GM18520 (cell line): ENCODE results near the gene DMWD.
"Not testable (repeated sequence)": the region's sequence is repeated elsewhere in the genome, so short reads cannot be mapped to it uniquely, and the experiment has no call there.

Experiments
- ATAC-seq: cut with Tn5 transposase; IDR thresholded peaks from one replicate; pipeline ENCODE4 v1.9.1; 2021; ENCODE audit not compliant: unreplicated experiment

The DMWD gene

DNA sequence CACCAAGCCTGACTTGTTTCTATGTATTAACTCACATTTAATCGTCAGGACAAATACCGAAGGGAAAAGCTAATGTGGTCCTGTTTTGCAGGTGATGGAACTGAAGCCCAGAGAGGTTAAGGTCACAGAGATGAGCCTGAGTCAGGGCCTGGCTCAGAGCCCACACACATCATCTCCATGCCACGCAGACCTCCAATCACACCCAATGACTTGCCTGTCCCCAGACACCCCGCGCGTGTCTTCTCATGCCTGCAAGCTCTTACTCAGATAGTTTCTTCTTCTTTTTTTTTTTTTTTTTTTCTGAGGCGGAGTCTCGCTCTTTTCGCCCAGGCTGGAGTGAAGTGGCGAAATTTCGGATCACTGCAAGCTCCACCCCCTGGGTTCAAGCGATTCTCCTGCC lies 40.0 kb downstream of the DMWD start:
- ATAC-seq, result no peak

DNA sequence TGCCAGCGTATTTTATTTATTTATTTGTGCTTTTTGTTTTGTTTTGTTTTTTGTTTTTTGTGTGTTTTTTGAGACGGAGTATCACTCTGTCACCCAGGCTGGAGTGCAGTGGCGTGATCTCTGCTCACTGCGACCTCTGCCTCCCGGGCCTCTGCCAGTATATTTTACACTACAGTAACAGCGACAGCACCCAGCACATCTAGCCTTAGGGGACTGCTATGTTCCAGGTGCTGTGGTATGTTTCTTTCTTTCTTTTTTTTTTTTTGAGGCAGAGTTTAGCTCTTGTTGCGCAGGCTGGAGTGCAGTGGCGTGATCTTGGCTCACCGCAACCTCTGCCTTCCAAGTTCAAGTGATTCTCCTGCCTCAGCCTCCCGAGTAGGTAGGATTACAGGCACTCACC lies 41.2 kb downstream of the DMWD start:
- not testable (repeated sequence) for ATAC-seq

DNA sequence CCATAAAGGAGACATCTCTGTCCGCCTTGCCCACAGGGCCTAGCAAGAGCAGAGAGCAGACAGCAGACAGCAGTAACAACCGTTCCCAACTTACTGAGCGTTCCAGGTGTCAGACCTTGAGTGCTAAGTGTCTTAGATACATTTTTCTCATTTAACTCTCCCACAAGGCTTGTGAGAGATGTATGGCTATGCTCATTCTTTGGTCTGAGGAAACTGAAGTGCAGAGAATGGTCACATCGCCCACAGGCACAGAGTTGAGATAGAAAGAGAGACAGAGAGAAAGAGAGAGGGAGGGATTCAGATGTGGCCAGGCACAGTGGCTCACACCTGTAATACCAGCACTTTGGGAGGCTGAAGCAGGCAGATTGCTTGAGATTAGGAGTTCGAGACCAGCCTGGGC lies 45.1 kb downstream of the DMWD start:
- no peak for ATAC-seq

DNA sequence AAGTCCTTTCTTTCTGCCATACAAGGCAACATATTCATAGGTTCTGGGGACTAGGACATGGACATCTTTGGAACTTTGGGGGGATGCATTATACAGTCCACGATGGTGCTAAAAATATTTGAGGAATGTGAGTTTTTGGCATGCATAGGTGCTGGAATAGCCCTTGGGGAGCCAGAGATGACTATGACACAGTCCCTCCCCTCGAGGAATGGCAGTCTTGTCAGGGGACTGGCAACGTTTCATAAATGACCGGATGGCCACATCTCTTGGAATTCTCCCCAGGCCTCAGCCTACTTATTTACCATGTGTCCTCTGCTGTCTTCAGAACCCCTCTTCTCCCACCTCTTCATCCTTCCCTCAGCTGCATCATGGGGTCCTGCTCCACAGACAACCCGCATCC lies 45.8 kb downstream of the DMWD start:
- ATAC-seq, result no peak

DNA sequence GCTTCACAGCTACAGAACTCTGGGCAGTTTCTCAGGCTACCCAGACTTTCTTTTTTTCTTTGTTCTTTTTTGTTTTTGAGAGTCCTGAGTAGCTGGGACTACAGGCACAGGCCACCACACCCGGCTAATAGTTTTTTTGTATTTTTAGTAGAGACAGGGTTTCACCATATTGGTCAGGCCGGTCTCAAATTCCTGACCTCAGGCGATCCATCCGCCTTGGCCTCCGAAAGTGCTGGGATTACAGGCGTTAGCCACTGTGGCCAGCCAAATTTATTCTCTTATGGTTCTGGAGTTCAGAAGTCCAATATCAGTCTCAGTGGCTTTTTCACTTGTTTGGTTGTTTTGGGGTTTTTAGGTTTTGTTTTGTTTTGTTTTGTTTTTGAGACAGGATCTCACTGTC lies 47.0 kb downstream of the DMWD start:
- no peak for ATAC-seq

DNA sequence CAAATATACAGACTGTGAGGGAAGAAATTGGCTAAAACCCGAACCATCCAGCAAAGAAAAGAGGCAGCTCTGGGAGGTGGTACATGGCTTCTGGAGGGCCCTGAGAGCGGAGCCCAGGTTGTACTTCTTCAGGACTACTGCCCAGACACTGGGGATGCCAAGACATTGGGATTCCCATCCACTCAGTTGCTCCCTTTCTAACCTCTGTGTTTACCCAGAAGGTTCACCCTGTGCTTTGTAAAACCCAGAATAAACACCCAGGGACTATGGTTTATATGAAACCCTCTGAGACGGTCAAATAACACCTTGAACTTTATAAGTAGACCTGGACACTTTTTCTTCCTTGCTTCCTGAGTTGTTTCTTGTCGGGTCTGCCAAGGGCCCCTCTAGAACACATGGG lies 49.7 kb downstream of the DMWD start:
- no peak for ATAC-seq

DNA sequence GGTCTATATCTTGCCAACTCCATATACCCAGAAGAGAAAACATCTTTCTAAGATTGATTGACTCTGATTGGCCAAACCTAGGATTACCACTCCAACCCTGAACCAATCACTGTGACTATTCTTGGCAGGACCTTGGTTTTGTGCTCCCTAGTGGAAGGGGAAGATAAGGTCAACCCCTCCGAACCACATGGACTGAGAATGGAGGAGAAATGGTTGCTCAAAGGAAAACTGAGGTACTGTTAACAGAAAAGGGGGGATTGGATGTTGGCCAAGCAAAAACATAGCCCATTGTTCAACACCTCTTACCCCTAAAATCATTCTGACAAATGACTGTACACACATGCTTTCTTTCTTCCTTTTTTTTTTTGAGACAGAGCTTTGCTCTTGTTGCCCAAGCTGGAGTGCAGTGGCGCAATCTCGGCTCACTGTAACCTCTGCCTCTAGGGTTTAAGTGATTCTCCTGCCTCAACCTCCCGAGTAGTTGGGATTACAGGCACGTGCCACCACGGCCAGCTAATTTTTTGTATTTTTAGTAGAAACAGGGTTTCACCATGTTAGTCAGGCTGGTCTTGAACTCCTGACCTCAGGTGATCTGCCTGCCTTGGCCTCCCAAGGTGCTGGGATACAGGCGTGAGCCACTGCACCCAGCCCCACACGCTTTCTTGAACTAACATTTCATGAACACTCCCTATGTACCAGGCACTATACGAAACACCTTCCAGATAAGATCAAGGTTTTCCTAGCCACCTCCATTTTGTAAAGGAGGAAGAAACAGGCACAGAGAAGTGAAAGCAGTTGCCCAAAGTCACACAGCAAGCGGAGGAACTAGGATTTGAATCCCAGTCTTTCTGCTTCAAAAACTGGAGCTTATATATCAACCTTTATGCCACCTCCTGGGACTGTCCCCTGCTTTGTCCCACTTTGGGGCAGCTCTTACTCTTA lies 52.9 kb downstream of the DMWD start:
- no peak for ATAC-seq

DNA sequence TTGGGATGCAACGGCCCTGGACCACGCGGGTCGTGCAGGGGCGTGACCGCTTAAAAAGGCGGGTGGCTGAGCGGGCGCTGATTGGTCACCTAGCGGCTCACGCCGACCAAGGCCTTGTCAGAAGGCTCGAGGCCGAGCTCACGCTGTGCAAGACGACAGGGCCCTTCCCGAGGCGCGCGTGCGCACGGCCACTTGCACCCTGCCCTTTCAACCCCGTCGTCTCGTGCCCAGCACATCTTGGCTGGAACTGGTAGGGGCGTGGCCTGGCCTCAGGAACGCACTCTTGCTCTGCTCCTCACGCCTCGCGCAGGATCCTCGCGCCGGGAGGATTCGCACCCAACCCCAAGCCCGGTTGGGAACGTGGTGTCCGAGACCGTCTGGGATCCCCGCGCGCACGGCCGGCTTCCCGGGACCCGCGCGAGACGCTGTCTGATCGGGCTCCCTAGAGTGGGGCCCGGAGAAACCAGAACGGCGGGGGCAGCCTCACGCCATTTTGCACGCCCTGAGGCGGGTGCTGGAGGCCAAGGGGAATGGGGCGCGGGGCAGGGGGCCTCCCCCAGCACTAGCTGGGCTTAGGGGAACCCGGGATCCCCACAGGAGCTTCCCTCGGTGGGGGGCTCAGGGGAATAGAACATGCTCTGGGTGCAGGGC lies 59.4 kb downstream of the DMWD start, which contains the start of gene MEIOSIN:
Gene MEIOSIN, plus strand, starts transcription at position 280 of the 651 bp plus-strand sequence. CDS start 1,938 bp downstream, outside the sequence.
- ATAC-seq, result no peak
